GM12878 (cell line): Measurements from ENCODE around the gene ALDH1A1. TPM values are rescaled to one million over a fixed set of nuclear protein-coding genes. Genes with fewer than 3 reads are reported as not detected.

Experiments used
- ATAC-seq: fragments of 200-7000 bp; cut with Tn5 transposase; 3 replicates; pipeline ENCODE4 v1.9.1; 2020; ENCODE audit warnings: mild to moderate bottlenecking, moderate library complexity
- BruUV-seq: library from RNA; stranded (reverse); fragments of 400-500 nt; replicated peaks from 2 replicates; lab custom pipeline; 2021; lab: Mats Ljungman, UMichigan
- CTCF ChIA-PET: fragments of 300-600 bp; sonication (Branson Sonifier 250); formaldehyde crosslinking; extraction: SDS; loops from one replicate; lab custom pipeline; 2021; ENCODE audit warnings: inconsistent platforms; lab: Yijun Ruan, JAX
- POLR2A ChIA-PET: fragments of 350-600 bp; formaldehyde crosslinking; extraction: SDS; loops from one replicate; lab custom pipeline; 2021; ENCODE audit warnings: inconsistent platforms; lab: Charles Lee
- RAD21 ChIA-PET: fragments of 300-600 bp; sonication (Branson Sonifier 250); formaldehyde crosslinking; loops from one replicate; lab custom pipeline; 2023; ENCODE audit warnings: antibody characterized with exemption; ENCODE audit not compliant: unreplicated experiment; lab: Charles Lee
- SMC1A ChIA-PET: fragments of 300-600 bp; sonication (Branson Sonifier 250); formaldehyde crosslinking; loops from one replicate; lab custom pipeline; 2023; ENCODE audit not compliant: unreplicated experiment, uncharacterized antibody; lab: Charles Lee
- DNase-seq: peaks from one replicate; pipeline ENCODE4 v3.0.0-alpha.2; 2011; ENCODE audit warnings: low read depth, low spot score
- FAIRE-seq: peaks from 3 replicates; lab custom pipeline; 2011; peaks lifted over from hg19 to GRCh38; lab: Jason Lieb, UNC
- H2AFZ ChIP-seq: 2 replicates; pipeline ENCODE4 v1.6.0; 2011; ENCODE audit warnings: low read depth, low read length, control low read depth; ENCODE audit not compliant: control insufficient read depth
- H3K27ac ChIP-seq: 2 replicates; pipeline ENCODE4 v1.5.1; 2011; ENCODE audit warnings: control low read depth; ENCODE audit not compliant: control insufficient read depth, insufficient read depth
- H3K27me3 ChIP-seq, 2 experiments: replicated peaks in 1 of 2; 2 replicates each; pipeline versions ENCODE4 v1.6.0 to v1.6.1; 2011; ENCODE audit warnings: low read length in 1 of 2; ENCODE audit not compliant: control insufficient read depth in 2 of 2, insufficient read depth in 2 of 2
- H3K36me3 ChIP-seq, 2 experiments: 2 replicates each; pipeline ENCODE4 v1.5.1; 2011; ENCODE audit warnings: low read length in 1 of 2; ENCODE audit not compliant: control insufficient read depth in 2 of 2, insufficient read depth in 2 of 2
- H3K4me1 ChIP-seq: 2 replicates; pipeline ENCODE4 v1.6.1; 2011; ENCODE audit warnings: mild to moderate bottlenecking, low read length, moderate library complexity, mixed read lengths; ENCODE audit not compliant: control insufficient read depth, insufficient read depth
- H3K4me2 ChIP-seq: 2 replicates; pipeline ENCODE4 v1.6.0; 2011; ENCODE audit warnings: control low read depth; ENCODE audit not compliant: control insufficient read depth, insufficient read depth
- H3K4me3 ChIP-seq: fragments of 200-600 bp; sonication (generic); 2 replicates; pipeline ENCODE4 v1.5.1; 2016
- H3K79me2 ChIP-seq: 2 replicates; pipeline ENCODE4 v1.6.0; 2011; ENCODE audit warnings: low read length; ENCODE audit not compliant: control insufficient read depth, insufficient read depth
- H3K9ac ChIP-seq: 2 replicates; pipeline ENCODE4 v1.8.0; 2011; ENCODE audit warnings: low read length, control low read depth, mixed read lengths; ENCODE audit not compliant: control insufficient read depth, insufficient read depth
- H3K9me3 ChIP-seq: replicated peaks from 3 replicates; pipeline ENCODE4 v1.5.1; 2011; ENCODE audit warnings: mild to moderate bottlenecking, low read length; ENCODE audit not compliant: control insufficient read depth, insufficient read depth
- H4K20me1 ChIP-seq: 2 replicates; pipeline ENCODE4 v1.6.0; 2011; ENCODE audit not compliant: control insufficient read depth, insufficient read depth
- BMI1 ChIP-seq: fragments of 450-650 bp; IDR thresholded peaks from 2 replicates; pipeline ENCODE4 v1.6.1; 2016; ENCODE audit warnings: mild to moderate bottlenecking, moderate library complexity, borderline replicate concordance
- CREM ChIP-seq: IDR thresholded peaks from 2 replicates; pipeline ENCODE4 v1.6.1; 2014; ENCODE audit warnings: antibody characterized with exemption, low read depth
- ETV6 ChIP-seq, 2 experiments: fragments of 450-650 bp in 1 of 2; IDR thresholded peaks in 1 of 2; conservative IDR thresholded peaks in 1 of 2; 2 replicates each; pipeline ENCODE4 v1.6.1; 2014; ENCODE audit warnings: antibody characterized with exemption in 1 of 2, borderline replicate concordance in 1 of 2, low read depth in 1 of 2, mild to moderate bottlenecking in 1 of 2, moderate library complexity in 1 of 2
- HDAC2 ChIP-seq: fragments of 200-600 bp; sonication (generic); IDR thresholded peaks from 2 replicates; pipeline ENCODE4 v1.6.1; 2017
- LARP7 ChIP-seq: fragments of 450-650 bp; IDR thresholded peaks from 2 replicates; pipeline ENCODE4 v1.6.1; 2017; ENCODE audit warnings: mild to moderate bottlenecking
- MEF2A ChIP-seq: IDR thresholded peaks from 2 replicates; pipeline ENCODE4 v1.6.1; 2011; ENCODE audit warnings: low read depth, mild to moderate bottlenecking, low read length, moderate library complexity; ENCODE audit not compliant: insufficient read depth
- MEF2B ChIP-seq: fragments of 450-650 bp; IDR thresholded peaks from 2 replicates; pipeline ENCODE4 v1.6.1; 2018; ENCODE audit warnings: mild to moderate bottlenecking, moderate library complexity; ENCODE audit not compliant: partially characterized antibody, poor library complexity, severe bottlenecking
- MTA3 ChIP-seq: IDR thresholded peaks from 2 replicates; pipeline ENCODE4 v1.6.1; 2012; ENCODE audit warnings: low read length, inconsistent platforms, borderline replicate concordance
- MYC ChIP-seq: IDR thresholded peaks from 2 replicates; pipeline ENCODE4 v1.6.1; 2011; ENCODE audit warnings: mild to moderate bottlenecking, low read length, moderate library complexity, inconsistent platforms; ENCODE audit not compliant: insufficient read depth, insufficient replicate concordance, insufficient read length, severe bottlenecking
- NFXL1 ChIP-seq: fragments of 450-650 bp; IDR thresholded peaks from 2 replicates; pipeline ENCODE4 v1.6.1; 2017; ENCODE audit warnings: antibody characterized with exemption, mild to moderate bottlenecking, borderline replicate concordance
- NFYA ChIP-seq: IDR thresholded peaks from 2 replicates; pipeline ENCODE4 v1.6.1; 2011; ENCODE audit warnings: low read depth, mild to moderate bottlenecking, low read length, improper control_type of control experiment, borderline replicate concordance
- RELA ChIP-seq: fragments of 450-650 bp; IDR thresholded peaks from 2 replicates; pipeline ENCODE4 v1.8.0; 2014; ENCODE audit warnings: borderline replicate concordance; ENCODE audit not compliant: partially characterized antibody
- SIN3A ChIP-seq: IDR thresholded peaks from 2 replicates; pipeline ENCODE4 v1.6.1; 2012; ENCODE audit warnings: low read depth, low read length, improper control_type of control experiment
- SMAD1 ChIP-seq: fragments of 450-650 bp; IDR thresholded peaks from 2 replicates; pipeline ENCODE4 v1.6.1; 2018; ENCODE audit warnings: mild to moderate bottlenecking, low read depth; ENCODE audit not compliant: partially characterized antibody
- SREBF1 ChIP-seq: IDR thresholded peaks from 2 replicates; pipeline ENCODE4 v1.6.1; 2012; ENCODE audit warnings: mild to moderate bottlenecking, low read length
- SREBF2 ChIP-seq: IDR thresholded peaks from 2 replicates; pipeline ENCODE4 v1.6.1; 2012; ENCODE audit warnings: mild to moderate bottlenecking, low read length
- ZBED1 ChIP-seq: IDR thresholded peaks from 2 replicates; pipeline ENCODE4 v1.6.1; 2016; ENCODE audit warnings: borderline replicate concordance
- ZBTB40 ChIP-seq: fragments of 450-650 bp; IDR thresholded peaks from 2 replicates; pipeline ENCODE4 v1.6.1; 2016; ENCODE audit warnings: mild to moderate bottlenecking, moderate library complexity, borderline replicate concordance
- WGBS: methylation state at CpG from one replicate; pipeline ENCODE4 v1.1.6; 2016; ENCODE audit warnings: low lambda C conversion rate; ENCODE audit not compliant: insufficient replicate concordance, insufficient coverage; ENCODE audit errors: missing lambda C conversion rate; 5-methylcytosine and 5-hydroxymethylcytosine counted together
- in situ Hi-C: fragments of 300-500 bp; cut with MboI; formaldehyde crosslinking; loops from 9 replicates; pipeline ENCODE4 v1.14.3; 2018; ENCODE audit warnings: mixed read lengths
- intact Hi-C: fragments of 100-400 bp; cut with micrococcal nuclease; formaldehyde crosslinking; loops from one replicate; pipeline ENCODE4 v1.14.2; 2022; ENCODE audit not compliant: unreplicated experiment
- polyA plus RNA-seq, 11 experiments: library from polyadenylated mRNA; depleted of rRNA in 4 of 11; unstranded in 6 of 11; stranded (reverse) in 5 of 11; fragments of >200 nt; fragmentation: Nextera tagmentation in 4 of 11; fragmentation: Illumina TruSeq in 1 of 11; extraction: Ambion mirVana in 4 of 11; extraction: Trizol in 1 of 11; gene quantifications; 1 replicate in 1 of 11; 2 replicates in 10 of 11; pipeline versions ENCODE4 v1.2.1 to v1.2.3, GENCODE V29; 2011 to 2016; ENCODE audit warnings: inconsistent platforms in 2 of 11, missing spikeins in 2 of 11, low read depth in 1 of 11
- total RNA-seq, 4 experiments: library from RNA; depleted of rRNA in 3 of 4; stranded (reverse); fragments of >200 nt in 3 of 4; fragmentation: Illumina TruSeq in 1 of 4; extraction: Trizol in 1 of 4; gene quantifications; 2 replicates each; pipeline versions ENCODE4 v1.2.1 to v1.2.3, GENCODE V29; 2013 to 2021

The ALDH1A1 gene
- total and polyA plus RNA-seq, 10 of the 15 experiments (the other 5 are each of a cell fraction or from before 2014, with no cell fraction given) = 0.03 to 0.54 TPM; not detected in 8

DNA sequence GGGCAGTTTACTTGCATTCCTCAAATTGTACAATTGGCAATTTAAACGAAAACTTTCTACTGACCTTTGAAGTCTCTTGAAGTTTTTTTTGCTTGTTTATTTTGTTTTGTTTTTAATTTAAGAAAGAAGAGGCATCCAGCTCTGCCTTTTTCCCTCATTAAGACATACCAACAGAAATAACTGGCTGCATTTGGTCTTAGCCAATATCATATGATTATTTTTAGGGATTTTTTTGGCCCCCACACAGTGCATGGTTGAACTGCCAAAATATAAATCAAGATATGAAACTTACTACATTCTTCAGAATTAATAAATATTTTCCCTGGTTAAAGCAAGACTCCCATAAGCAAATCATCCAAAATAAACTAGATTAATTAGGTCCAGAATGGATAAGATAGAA, 79.4 kb downstream of the ALDH1A1 start:
- Histone ChIP-seq H3K9ac (no peak overlapping the region), H4K20me1 (no peaks in the 10 kb centered on the region), H3K4me1 (no peaks in the 10 kb centered on the region), H3K27me3 (no peaks in the 10 kb centered on the region; a peak in 1 of 4 replicates), H3K27ac (no peak overlapping the region), H3K4me3 (no peak overlapping the region), H3K9me3 (no peaks in the 10 kb centered on the region)
- ChIA-PET RAD21 (no interaction called here), CTCF (interaction anchor here (0.7 to 3.0 kb wide), 4 partner anchors 16 to 207 kb away, joined by 3 to 37 read pairs (median 8); no protein-coding TSS in a partner anchor), POLR2A (no interaction called here)
- FAIRE-seq = no peak
- 0% methylated on average over 1 of the region's 1 CpG for WGBS
- no peak for ATAC-seq
- no TSS peak for BruUV-seq
- in situ Hi-C loops = no loop called here
- TF ChIP-seq MEF2A = no peak
- no peak for TF ChIP-seq SIN3A
- no peak for TF ChIP-seq SMAD1
- TF ChIP-seq LARP7 = no peak
- TF ChIP-seq ZBED1 = no peak
- no peak for TF ChIP-seq ETV6 (conservative IDR thresholded peaks at IDR 0.05 in 1 of 2, IDR thresholded peaks at IDR 0.05 in 1 of 2; ENCODE audit: borderline replicate concordance in 1 of 2, low read depth in 1 of 2)
- TF ChIP-seq BMI1 = no peak
- TF ChIP-seq SREBF2 = no peak
- TF ChIP-seq HDAC2 = no peak
- TF ChIP-seq SREBF1 = no peak
- TF ChIP-seq MYC = no peak
- no peak for TF ChIP-seq NFYA
- no peak for TF ChIP-seq CREM
- no peak for TF ChIP-seq RELA
- no peak for TF ChIP-seq ZBTB40
- no peak for TF ChIP-seq MTA3
- no peak for TF ChIP-seq NFXL1
- no peak for TF ChIP-seq MEF2B
- TF ChIP-seq, all 136 proteins: peak for 0
- intact Hi-C loops = loop anchor here (5.0 kb wide), 2 partner anchors 194 to 309 kb away; no protein-coding TSS in a partner anchor
- SMC1A ChIA-PET = interaction anchor here (0.7 to 1.9 kb wide), 2 partner anchors 11 to 149 kb away, joined by 3 to 4 read pairs; no protein-coding TSS in a partner anchor
- Histone ChIP-seq H3K36me3 (no peaks in the 10 kb centered on the region), H3K79me2 (no peaks in the 10 kb centered on the region), H2AFZ (no peak overlapping the region), H3K4me2 (no peak overlapping the region)
- DNase-seq = no peak
